Glomerular visceral epithelial cell (primary cell): ENCODE data around the gene STARD3NL.

Experiments
- DNase-seq: peaks from one replicate; pipeline ENCODE4 v3.0.0-alpha.2; 2016; ENCODE audit errors: extremely low spot score

STARD3NL gene

DNA sequence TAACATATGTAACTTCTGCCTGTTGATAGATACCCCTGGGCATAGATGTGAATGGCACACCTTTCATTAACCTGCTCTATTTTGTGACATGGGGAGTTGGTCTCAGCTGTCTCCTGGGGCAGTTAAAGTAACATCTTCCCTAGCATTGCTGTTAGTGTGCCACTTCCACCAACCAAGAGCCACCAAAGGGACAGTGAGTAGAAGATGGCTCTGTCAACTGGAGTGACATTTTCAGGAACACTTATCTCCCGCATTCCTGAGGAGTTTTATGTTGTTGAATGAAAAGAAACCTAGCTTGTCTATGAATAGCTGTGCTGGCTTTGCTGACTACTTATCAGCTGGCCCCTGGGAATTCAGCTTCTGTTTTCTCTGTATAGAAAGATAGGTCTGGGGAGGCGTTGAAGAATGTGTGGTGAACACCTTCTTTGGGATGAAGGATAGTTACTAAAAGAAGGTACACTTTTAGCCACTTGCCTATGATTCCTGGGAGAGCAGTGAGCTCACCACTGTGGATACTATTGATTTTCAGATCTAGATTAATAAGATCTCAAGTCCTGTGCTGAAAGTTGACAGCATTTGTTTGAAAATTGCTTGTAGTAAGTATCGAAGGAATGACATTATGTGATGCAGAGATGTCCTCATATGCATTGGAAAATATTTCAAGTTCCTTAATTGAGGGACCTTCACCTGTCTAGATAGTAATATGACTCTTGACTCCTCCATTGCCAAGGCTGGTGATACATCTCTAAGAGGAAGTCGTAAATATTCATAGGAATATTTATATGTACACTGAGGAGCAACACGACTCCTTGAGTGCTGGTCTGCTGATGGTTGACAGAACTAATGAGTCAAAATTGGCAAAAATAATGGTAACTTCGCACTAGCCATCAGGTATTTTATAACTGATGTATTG lies 7.6 kb downstream of the STARD3NL start:
- DNase-seq, result no peak

DNA sequence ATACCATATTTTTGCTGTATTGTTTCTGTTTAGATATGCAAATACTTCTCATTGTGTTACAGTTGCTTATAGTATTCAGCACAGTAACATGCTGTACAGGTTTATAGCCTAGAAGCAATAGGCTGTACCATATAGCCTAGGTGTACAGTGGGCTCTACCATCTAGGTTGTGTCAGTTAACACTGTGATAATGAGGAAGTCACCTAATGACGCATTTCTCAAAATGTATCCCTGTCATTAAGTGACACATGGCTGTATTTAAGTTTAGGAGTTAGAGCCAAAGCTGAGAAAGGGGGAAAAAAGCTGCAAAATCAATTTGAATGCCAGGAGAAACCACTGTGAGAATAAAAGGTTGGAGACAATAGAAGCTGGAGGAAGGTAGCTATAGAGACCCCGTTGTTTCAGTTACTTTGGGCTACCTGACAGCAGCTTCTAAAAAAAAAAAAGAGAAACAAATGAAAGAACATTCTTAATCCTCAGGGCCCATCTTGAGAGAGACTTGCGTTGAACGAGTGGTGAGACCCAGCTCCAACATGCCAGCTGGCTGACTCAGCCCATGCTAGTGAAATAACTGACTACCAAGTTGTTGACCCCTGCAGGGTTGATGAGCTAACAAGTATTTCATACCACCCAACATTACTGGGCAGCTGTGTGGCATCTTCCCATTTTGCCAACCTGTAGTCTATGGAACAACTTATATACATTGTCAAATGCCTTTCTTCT lies 8.7 kb downstream of the STARD3NL start:
- DNase-seq, result peak; percentile 76

DNA sequence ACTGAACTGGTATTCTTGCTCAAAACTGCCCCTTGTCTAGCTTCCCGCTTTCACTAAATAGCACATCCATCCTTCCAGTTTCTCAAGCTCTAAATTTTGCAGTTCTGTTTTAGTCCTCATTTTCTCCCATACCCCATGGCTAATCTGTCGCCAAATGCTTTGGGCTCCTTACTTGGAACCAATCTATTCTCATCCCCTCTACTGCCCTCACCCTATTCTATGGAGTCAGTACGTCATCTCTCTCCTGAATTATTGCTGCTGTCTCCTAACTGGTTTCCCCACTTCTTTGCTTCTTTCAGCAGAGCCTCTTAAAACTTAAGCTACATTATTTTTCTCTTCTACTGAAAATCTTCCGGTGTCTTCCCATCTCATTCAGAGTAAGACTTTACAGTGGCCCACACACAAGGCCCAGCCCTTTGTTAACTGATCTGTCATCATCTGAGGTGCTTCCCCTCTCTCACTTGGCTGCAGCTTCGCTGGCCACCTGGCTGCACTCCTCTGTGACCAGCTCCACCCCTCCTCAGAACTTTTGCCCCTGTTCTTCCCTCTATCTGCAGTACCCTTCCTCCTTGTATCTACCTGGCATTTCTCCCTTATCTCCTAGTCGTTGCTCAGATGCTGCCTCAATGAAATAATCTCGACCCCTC lies 9.9 kb downstream of the STARD3NL start:
- DNase-seq, result no peak

DNA sequence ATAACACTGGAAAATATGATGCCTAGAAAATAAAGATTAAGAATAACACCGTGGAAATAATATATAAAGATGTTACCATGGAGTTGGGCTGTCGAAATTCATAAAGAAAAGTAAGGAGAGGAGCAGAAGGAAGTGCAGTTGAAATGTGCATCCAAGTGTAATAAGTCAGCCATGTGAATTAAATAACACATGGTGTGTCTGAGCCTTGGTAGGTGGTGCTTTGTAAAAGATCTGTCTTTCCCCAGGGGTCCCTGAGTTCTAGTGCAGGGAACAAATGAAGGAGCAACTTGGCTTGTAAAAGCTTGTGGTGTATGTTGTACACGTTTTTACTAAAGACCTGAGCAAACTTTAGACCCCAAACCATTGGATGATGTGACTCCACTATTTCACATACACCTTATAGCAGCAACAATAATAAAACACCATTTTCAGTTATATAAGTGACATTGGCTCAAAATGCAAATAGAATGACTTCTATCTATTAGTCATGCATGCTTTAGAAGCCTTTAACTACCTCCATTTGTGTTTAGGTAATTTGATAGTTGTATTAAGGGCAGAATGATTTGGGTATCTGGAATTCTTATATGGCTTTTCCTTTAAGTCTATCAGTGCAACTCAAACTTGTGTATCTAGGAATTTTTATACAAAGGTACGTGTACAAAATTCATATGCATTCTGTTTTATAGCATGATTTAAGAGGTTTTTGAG lies 11.3 kb downstream of the STARD3NL start:
- no peak for DNase-seq

DNA sequence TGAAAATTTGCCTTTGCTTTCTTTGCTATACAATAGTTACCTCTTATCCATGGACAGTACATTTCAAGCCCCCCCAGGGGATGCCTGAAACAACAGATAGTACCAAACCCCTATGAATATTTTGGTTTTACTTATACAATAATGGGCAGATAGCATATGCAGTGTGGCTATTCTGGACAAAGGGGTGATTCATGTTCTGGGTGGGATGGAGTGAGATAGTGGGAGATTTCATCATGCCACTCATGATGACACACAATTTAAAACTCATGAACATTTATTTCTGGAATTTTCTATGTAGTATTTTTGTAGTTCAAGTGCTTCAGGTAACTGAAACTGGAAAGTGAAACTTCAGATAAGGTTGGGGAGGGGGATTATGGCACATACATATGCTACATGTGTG lies 12.0 kb downstream of the STARD3NL start:
- DNase-seq, result no peak

DNA sequence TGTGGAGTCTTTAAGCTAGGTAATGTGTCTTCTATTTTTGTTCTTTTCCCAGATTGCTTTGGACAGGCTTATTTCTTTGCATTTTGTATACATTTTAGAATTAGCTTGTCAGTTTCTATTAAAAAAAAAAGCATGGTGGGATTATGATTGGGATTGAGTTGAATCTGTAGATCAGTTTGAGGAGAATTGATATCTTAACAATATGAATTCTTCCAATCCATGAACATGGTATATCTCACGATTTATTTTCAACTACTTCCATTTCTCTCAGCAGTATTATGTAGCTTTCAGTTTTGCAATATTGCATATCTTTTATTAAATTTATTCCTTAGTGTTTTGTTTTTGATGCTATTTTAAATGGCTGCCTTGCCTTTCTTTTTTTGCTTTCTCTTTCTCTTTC lies 13.7 kb downstream of the STARD3NL start:
- DNase-seq, result no peak

DNA sequence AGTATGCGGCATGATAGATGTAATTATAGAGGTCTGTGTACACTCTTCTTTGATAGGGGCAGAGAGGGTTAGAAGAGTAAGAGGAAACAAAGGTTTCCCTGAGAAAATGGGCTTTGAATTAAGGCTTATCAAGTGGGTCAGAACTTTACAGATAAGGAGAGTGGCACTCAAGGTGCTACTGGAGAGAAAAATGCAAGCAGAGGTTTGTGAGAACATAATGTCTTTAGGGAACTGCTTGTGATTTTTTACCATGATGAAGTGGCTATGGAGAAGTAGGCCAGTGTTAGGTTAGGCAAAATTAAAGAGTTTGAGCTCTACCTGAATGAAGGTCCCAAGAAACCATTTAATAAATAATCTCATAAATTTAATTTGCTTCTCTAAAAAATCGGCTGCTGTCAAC lies 14.3 kb downstream of the STARD3NL start:
- no peak for DNase-seq

DNA sequence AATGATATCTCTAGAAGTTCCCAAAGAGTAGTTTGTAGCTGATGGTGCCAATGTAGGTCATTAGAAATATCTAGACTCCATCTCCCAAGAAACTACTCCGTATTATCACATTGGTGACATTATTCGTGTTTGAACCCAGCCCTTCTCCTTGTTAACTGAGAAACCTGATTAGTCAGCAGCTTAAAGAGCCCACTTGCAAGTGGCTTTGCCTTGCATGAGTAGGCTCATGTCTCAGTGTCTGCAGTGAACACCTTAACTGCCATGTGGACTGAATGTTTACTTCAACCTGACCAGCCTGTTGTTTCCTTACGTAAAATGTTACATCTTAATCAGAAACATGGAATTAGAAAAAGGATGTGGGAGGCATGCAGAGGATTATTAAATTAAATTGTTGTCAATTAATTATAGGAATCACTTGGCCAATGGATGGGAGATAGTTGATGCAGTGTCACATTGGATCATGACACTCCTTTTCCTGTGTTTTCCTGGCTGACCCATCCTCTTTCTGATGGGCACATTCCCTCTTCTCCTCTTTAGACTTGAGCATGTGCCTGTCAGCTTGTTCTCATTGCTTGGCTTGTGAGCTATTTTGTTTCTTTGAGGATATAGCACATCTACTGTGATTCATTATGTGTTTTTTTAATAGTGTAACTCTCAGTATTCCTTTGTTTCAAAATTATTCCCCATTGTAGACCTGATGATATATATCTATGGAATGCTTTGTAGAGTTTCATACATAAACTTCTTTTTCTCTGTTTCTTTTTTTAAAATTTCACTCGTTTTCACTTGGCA lies 18.0 kb downstream of the STARD3NL start:
- no peak for DNase-seq

DNA sequence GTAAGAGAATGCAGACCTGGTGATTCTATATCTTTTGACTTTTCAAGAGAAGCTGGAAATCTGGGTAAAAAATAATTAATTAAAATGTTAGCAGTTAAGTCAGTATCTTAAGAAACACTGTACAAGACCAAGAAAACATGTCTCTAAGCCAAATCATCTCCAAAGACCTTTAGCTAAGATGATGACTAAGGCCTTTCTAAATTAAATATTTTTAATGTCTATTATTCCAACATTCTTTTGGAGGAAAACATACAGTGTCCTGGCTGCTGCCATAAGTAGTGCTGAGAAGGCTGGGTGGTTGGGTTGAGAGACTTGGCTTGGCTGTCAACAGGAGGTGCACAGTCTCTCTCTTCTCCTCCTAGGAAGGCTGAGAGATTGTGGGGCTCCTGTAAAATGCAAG lies 20.3 kb downstream of the STARD3NL start:
- DNase-seq, result no peak

DNA sequence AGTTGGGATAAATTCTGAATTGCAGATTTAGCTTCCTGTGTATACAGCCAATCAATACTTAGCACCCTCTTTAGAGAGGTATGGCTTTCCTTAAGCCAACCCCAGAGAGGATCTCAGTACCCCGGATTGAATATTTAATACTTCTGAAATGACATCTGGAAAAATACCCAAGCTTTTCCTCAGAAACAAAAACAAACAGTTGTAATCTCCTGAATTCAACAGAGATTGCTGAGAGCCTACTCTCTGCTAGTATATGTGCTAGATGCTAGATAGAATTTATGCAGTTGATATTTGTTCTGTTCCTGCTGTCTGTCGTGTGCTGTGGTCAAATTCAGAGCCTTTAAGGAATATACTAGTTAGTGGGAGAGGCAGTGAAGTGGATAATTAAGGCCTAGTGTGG lies 21.1 kb downstream of the STARD3NL start:
- no peak for DNase-seq

DNA sequence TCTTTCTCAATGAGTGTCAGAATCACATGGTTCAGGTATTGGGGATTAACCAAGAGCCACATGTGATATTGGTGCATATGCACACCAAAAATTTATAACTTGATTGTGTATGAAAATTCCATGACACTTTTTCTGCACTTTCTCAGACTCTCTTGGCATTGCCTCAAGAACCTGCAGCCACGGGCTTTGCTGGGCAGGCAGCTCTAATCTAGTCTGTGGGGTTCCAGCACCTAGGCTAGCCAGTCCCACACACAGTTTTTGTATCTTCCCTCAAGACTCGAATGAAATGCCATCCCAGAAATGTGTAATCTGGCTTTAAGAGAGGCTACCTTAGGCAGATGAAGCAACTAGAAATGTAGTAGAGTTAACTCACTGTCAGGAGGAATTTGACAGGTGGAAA lies 21.7 kb downstream of the STARD3NL start:
- no peak for DNase-seq

DNA sequence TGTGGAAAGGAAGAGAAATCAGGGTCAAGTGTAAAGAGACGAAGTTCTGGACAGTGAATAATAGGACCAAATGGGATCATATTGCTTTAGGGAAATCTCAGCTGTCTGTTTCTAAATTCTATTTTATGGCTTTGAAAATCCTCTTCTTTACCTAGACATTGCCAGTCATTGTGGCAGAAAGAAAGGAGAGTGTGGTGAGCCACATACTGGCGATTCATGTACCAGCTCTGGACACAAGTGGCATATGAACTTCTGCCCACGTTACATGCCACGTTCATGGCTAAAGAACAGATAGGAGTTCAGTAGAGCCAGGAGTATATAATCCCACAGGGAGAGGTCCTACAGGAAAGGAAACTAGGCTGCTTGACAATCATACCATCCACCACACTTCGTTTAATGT lies 28.0 kb downstream of the STARD3NL start:
- no peak for DNase-seq

DNA sequence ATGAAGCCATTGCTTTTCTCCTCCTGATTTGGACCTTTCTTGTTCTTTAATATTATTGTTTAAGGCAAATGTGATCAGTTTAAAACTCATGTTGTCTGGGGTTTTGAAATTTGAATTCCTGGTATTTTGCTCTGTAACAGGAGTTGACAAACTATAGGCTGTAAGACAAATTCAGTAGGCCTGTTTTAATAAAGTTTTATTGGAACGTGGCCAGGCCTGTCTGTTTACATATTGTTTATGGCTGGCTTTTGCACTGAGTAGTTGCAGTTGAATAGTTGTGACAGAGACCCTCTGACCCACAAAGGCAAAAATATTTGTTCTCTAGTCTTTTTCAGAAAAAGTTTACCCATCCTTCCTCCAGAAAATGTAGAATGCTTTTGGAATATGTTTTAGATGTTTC lies 29.8 kb downstream of the STARD3NL start:
- no peak for DNase-seq

DNA sequence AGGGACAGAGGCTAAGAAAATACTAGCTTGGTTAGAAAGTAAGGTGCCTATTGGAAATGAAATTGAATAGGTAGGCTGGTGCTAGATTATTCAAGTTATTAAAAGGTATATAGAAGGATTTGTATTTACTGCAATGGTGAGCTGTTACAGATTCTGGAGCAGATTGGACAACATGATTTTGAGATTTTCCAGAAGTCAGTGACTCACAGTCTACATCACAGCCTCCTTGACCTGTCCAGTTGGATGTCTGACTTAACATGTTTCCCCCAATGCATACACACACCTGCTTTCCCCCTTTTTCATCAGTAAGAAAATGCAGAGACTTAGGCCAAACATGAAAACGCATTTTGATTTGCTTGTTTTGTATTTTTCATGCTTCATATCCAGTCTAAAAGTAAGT lies 33.4 kb downstream of the STARD3NL start:
- DNase-seq, result no peak

DNA sequence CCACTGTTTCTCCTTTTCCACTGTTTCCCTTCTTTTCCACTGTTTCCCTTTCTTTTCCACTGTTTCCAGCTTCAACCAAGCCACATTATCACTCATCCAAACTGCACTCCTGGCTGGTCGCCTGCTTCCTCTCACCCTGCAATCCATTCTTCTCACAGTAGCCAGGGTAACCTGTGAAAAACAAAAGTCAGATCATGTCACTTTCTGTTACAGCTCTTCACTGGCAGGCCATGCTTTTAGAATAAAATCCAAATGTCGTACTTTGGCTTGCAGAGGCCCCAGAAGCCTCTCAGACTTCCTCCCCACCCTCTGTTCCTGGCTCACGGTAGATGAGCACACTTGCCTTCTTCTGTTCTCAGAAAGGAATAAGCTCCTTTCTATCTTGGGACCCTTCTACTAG lies 33.9 kb downstream of the STARD3NL start:
- DNase-seq, result no peak

DNA sequence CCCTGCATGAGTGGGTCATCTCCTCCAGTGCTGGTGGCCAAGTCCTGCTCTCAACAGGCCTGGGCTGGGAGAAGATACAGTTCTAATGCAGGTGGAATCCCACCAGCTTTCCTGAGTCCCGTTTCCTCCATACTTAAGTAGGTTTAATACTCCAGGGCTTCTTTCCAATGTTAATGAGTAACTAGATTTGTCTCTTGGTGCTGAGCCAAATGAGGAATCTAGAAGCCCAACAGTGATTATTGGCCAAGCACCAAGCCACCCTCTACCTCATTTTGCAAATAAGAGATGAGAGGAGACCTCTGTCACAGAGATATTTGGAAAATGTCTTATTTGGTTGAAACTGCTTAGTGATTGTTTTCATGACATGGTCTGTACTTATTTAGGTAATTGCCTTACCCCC lies 37.1 kb downstream of the STARD3NL start:
- peak; percentile 75 for DNase-seq

DNA sequence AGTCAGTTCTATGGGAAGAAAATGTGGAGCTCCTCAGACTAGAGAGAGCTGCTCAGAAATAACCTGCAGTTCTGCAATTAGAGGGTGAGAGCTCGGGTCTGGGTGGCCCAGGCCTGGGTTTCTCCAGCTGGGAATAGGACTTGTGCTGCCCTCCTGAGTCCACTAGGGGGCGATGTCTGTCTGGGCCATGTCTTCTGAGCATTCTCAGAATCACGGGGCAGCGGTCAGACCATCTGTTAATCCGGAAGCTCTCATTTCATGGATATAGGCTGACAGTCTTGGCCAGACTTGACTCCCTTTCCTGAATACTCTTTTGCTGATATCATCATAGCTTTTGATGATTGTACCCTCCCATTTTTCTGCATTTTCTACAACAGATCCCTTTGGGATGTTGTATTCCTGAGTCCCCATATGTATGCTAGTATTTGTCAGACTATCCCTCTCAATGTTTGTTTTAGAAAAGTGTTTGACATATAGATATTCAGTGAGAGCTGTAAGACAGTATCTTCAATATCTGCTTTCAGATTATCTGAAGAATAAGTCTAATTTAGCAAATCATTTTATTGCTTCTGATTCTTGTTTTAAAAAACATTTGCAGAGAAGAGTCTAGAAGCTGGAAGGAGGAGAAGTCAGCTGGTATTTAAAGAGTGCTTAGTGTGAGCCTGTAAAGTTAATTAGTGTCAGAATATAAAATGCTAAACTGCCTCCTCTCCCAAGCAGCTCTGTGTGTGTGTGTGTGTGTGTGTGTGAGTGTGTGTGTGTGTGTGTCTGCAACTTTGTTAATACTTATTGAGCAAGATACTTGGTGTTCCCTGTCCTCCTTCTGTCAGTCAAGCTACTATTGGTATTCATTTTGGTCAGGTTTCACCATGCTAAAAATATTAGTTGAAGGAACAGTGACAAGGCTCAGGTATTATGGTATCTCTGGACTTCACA lies 38.0 kb downstream of the STARD3NL start:
- DNase-seq, result peak; percentile 79

DNA sequence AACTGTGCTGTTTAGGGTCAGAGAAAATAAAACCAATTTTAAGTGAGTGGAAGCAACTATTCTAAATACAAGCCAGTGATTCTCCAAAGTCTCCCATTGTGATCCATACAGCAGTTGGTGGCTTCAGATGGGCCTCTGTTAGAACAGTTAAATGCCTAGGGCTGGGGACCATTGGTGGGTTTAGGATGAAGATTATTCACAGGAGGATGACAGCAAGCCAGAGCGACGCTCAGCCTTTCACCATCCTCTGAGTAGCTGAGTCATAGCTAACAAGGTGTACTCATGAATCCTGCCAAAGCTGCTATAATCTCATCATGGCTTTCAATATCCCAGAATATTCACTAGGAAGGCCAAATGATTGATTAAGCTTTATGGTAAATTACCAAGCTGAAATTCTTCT lies 39.6 kb downstream of the STARD3NL start:
- no peak for DNase-seq

DNA sequence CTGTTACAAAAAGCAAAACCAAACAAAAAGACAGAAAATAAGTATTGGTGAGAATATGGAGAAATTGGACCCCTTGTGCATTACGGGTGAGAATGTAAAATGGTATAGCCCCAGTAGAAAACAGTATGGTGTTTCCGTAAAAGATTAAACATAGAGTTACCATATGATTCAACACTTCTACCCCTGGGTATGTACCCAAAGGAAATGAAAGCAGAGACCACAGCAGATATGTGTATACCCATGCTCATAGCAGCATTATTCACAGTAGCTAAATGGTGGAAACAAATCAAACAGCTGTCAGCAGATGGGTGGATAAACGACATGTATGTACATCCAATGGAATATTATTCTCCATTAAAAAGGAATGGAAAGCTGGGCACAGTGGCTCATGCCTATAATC lies 42.4 kb downstream of the STARD3NL start:
- DNase-seq, result no peak

DNA sequence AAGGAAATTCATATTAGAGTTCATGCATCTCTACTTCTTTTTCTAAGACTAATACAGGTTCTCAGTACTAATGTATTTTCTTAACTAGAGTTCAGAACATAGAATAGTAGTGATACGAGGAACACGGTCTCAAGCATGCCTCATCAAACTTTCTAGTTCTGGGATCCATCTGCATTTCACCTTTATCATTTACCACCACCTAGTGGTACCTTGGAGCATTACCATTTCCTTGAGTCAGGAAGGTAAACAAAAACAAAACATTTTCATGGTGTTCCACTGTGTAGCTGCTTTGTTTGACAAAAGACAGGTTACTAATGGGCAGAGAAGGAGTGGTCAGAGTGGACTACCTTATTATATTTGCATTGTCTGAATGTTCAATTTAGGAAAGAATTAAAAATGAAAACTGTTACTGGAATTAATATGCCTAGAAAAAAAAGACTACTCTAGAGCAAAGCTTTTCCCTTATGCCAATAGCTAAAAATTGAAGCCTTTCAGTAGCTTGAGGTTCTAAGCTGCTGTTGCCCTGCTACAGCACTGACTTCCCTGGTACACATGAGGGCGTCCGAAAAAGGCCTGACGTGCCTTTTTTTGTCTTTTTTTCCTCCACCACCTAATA lies 44.5 kb downstream of the STARD3NL start:
- peak; percentile 57 for DNase-seq
